A673 (cell line): ENCODE results near the gene PHF19.

Experiments used
- CTCF ChIP-seq: fragments of 300-800, 200-600 bp; sonication (generic); conservative IDR thresholded peaks from 2 replicates; pipeline ENCODE4 v1.5.1; 2017; ENCODE audit warnings: low read depth, mild to moderate bottlenecking, antibody characterized with exemption, low read length, moderate library complexity, mixed read lengths
- EZH2 ChIP-seq: fragments of 200-600 bp; sonication (generic); IDR thresholded peaks from 2 replicates; pipeline ENCODE4 v1.6.1; 2017; ENCODE audit warnings: borderline replicate concordance, low read depth, mild to moderate bottlenecking, mixed read lengths, antibody characterized with exemption, low read length; ENCODE audit not compliant: poor library complexity, severe bottlenecking

GRCh38 chr9:120915854-120916470 is 39.0 kb upstream of the PHF19 start:
- no peak for TF ChIP-seq CTCF
- TF ChIP-seq EZH2 = no peak
